Breast epithelium (tissue), 4 donors: ENCODE measurements around the gene CNKSR1. TPM values are rescaled to one million over a fixed set of nuclear protein-coding genes. Genes with fewer than 3 reads are reported as not detected.
A peak's percentile ranks its signal among the peaks of the same experiment; 100 is the strongest.

Experiments used
- DNase-seq, 2 donors: peaks; one replicate each; pipeline ENCODE4 v3.0.0-alpha.2; 2019; ENCODE audit warnings: low spot score in 2 of 2
- H3K27ac ChIP-seq, 2 donors: fragments of 200-600 bp; sonication (generic) in 1 of 2; one replicate each; pipeline ENCODE4 v1.5.1; 2016 to 2019; ENCODE audit warnings: mild to moderate bottlenecking in 1 of 2
- H3K27me3 ChIP-seq, 2 donors: fragments of 200-600 bp; sonication (generic) in 1 of 2; one replicate each; pipeline versions ENCODE4 v1.5.1 to v1.6.0; 2017 to 2019; ENCODE audit warnings: control low read depth in 1 of 2, mild to moderate bottlenecking in 1 of 2
- H3K36me3 ChIP-seq: fragments of 200-600 bp; one replicate; pipeline ENCODE4 v1.5.1; 2019
- H3K4me1 ChIP-seq, 2 donors: fragments of 200-600 bp; sonication (generic); one replicate each; pipeline ENCODE4 v1.5.1; 2016 to 2019; ENCODE audit warnings: control low read depth in 1 of 2
- H3K4me3 ChIP-seq, 3 donors: fragments of 200-600 bp; sonication (generic); 1 replicate in 2 of 3; 2 replicates in 1 of 3; pipeline ENCODE4 v1.5.1; 2016 to 2019; ENCODE audit warnings: mild to moderate bottlenecking in 3 of 3, moderate library complexity in 2 of 3
- H3K9me3 ChIP-seq, 2 donors: fragments of 200-600 bp; sonication (generic) in 1 of 2; one replicate each; pipeline ENCODE4 v1.5.1; 2016 to 2019; ENCODE audit warnings: control low read depth in 1 of 2
- POLR2A ChIP-seq: fragments of 450-650 bp; IDR thresholded peaks from one replicate; pipeline ENCODE4 v1.6.1; 2016; ENCODE audit warnings: antibody characterized with exemption, mild to moderate bottlenecking, moderate library complexity
- POLR2AphosphoS5 ChIP-seq, 3 donors: sonication (generic); formaldehyde crosslinking; IDR thresholded peaks; one replicate each; pipeline ENCODE4 v1.6.1; 2017; ENCODE audit warnings: antibody characterized with exemption in 3 of 3
- intact Hi-C: fragments of 100-400 bp; cut with DNase I; formaldehyde crosslinking; loops from one replicate; pipeline ENCODE4 v1.15.1; 2023; ENCODE audit warnings: low total_unique reads
- total RNA-seq, 3 donors: library from RNA; depleted of rRNA; stranded (reverse); fragments of >200 nt; gene quantifications; one replicate each; pipeline ENCODE4 v1.1.0, GENCODE V29; 2016
- TF ChIP-seq, protein P1 (sequence below), 3 donors: fragments of 450-650 bp; IDR thresholded peaks; one replicate each; pipeline ENCODE4 v1.5.1; 2016 to 2017; ENCODE audit warnings: antibody characterized with exemption in 3 of 3, mild to moderate bottlenecking in 3 of 3, moderate library complexity in 3 of 3

CNKSR1 gene, protein sequence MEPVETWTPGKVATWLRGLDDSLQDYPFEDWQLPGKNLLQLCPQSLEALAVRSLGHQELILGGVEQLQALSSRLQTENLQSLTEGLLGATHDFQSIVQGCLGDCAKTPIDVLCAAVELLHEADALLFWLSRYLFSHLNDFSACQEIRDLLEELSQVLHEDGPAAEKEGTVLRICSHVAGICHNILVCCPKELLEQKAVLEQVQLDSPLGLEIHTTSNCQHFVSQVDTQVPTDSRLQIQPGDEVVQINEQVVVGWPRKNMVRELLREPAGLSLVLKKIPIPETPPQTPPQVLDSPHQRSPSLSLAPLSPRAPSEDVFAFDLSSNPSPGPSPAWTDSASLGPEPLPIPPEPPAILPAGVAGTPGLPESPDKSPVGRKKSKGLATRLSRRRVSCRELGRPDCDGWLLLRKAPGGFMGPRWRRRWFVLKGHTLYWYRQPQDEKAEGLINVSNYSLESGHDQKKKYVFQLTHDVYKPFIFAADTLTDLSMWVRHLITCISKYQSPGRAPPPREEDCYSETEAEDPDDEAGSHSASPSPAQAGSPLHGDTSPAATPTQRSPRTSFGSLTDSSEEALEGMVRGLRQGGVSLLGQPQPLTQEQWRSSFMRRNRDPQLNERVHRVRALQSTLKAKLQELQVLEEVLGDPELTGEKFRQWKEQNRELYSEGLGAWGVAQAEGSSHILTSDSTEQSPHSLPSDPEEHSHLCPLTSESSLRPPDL
- total RNA-seq: 10 to 100 TPM in 2 of 3 donors, 1 to 10 TPM in 1; 2.2 to 28.2 (median 22.3) TPM

DNA sequence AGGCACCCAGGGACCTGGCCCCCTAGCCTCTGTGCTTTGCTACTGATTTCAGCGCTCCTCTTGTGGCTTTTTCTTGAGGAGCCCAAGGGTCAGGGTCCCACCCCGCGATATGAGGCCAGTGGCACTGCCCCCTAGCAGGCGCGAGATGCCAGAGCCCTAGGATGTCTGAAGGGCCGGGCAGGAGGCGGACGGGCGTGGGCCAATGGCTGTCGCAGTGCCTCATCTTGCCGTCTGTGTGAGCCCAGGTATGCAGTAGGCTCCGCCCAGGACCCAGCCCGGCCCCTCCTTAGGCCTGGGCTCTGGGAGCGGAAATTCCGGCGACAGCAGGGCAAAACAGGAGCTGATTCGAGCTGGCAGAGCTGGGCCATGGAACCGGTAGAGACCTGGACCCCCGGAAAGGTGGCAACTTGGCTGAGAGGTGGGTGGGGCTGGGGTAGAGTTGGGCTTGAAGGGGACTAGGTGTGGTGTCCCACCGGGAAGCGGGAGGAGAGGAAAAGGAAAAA is at the start of gene CNKSR1:
Gene CNKSR1 (plus strand): TSS at position 310 of the 503 bp plus-strand sequence. CDS start 57 bp downstream, at position 367.
- no peaks in the 10 kb centered on the region for H3K9me3 ChIP-seq
- peak within 1 kb of the TSS in 2 of 3 donors; percentile 61 for H3K4me3 ChIP-seq
- TF ChIP-seq POLR2AphosphoS5 (IDR thresholded peaks at IDR 0.05) (peak in 1 of 3 donors; percentile 15), POLR2A (no peak)
- TF ChIP-seq, protein P1, sequence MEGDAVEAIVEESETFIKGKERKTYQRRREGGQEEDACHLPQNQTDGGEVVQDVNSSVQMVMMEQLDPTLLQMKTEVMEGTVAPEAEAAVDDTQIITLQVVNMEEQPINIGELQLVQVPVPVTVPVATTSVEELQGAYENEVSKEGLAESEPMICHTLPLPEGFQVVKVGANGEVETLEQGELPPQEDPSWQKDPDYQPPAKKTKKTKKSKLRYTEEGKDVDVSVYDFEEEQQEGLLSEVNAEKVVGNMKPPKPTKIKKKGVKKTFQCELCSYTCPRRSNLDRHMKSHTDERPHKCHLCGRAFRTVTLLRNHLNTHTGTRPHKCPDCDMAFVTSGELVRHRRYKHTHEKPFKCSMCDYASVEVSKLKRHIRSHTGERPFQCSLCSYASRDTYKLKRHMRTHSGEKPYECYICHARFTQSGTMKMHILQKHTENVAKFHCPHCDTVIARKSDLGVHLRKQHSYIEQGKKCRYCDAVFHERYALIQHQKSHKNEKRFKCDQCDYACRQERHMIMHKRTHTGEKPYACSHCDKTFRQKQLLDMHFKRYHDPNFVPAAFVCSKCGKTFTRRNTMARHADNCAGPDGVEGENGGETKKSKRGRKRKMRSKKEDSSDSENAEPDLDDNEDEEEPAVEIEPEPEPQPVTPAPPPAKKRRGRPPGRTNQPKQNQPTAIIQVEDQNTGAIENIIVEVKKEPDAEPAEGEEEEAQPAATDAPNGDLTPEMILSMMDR (IDR thresholded peaks at IDR 0.05): no peak
- H3K27ac ChIP-seq: peak within 1 kb of the TSS; percentile 59 to 78
- H3K4me1 ChIP-seq: no peaks in the 10 kb centered on the region
- H3K27me3 ChIP-seq: no peaks in the 10 kb centered on the region
- DNase-seq: peak; percentile 82 to 85
- intact Hi-C loops: loop anchor here (5.0 kb wide), 1 partner anchor 1105 kb away; no protein-coding TSS in a partner anchor
- H3K36me3 ChIP-seq: no peaks in the 10 kb centered on the region

DNA sequence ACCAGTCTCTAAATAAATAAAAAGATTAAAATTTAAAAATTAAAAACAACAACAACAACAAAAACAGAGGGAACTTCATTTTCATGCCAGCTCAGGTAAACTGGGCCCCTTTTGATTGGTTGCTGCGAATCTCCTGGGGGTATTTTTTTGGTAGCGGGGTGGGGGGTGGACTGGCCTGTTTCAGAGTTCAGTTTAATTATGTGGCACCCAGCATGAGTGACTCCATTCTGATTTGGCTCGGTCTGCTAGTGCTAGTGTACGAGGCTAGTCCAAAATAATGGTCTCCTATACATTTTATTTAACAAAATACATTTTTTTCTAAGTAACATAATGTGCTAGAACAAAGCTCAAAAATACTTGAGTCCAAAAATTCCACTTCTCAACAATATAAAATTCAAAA is 47.5 kb upstream of the CNKSR1 start:
- TF ChIP-seq POLR2A (no peak), POLR2AphosphoS5 (IDR thresholded peaks at IDR 0.05) (no peak)
- TF ChIP-seq, protein P1 (IDR thresholded peaks at IDR 0.05): no peak
- no peaks in the 10 kb centered on the region for H3K9me3 ChIP-seq
- no peaks in the 10 kb centered on the region for H3K36me3 ChIP-seq
- intact Hi-C loops: loop anchor here (2.0 kb wide), 1 partner anchor 53 kb away; no protein-coding TSS in a partner anchor
- no peak for DNase-seq
- no peaks in the 10 kb centered on the region for H3K27me3 ChIP-seq
- H3K4me3 ChIP-seq: no peak overlapping the region
- H3K4me1 ChIP-seq: no peaks in the 10 kb centered on the region
- H3K27ac ChIP-seq: no peak overlapping the region

DNA sequence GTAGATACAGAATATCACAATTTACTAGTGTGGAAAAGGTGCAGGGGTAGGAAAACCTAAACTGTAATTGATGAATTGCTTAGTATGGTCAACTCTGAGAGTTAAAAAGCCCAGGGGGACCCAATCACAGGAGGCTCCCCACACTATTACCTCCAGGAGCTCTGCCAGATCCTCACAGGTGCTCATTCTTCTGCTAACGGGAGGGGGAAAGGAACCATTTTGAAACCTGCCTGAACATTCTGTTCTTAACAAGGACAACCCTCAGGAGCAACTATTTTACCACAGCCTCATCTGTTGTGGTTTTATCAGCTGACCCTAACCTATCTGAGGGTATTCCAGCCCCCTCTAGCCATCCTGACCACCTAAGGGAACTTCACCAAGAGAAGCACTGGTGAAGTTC is 46.6 kb upstream of the CNKSR1 start:
- no peak for DNase-seq
- H3K27me3 ChIP-seq: no peaks in the 10 kb centered on the region
- H3K4me1 ChIP-seq: no peaks in the 10 kb centered on the region
- intact Hi-C loops: loop anchor here (2.0 kb wide), 1 partner anchor 54 kb away; no protein-coding TSS in a partner anchor
- H3K36me3 ChIP-seq: no peaks in the 10 kb centered on the region
- TF ChIP-seq POLR2AphosphoS5 (IDR thresholded peaks at IDR 0.05) (no peak), POLR2A (no peak)
- TF ChIP-seq, protein P1 (IDR thresholded peaks at IDR 0.05): no peak
- no peak overlapping the region for H3K27ac ChIP-seq
- no peaks in the 10 kb centered on the region for H3K9me3 ChIP-seq
- H3K4me3 ChIP-seq: no peak overlapping the region

DNA sequence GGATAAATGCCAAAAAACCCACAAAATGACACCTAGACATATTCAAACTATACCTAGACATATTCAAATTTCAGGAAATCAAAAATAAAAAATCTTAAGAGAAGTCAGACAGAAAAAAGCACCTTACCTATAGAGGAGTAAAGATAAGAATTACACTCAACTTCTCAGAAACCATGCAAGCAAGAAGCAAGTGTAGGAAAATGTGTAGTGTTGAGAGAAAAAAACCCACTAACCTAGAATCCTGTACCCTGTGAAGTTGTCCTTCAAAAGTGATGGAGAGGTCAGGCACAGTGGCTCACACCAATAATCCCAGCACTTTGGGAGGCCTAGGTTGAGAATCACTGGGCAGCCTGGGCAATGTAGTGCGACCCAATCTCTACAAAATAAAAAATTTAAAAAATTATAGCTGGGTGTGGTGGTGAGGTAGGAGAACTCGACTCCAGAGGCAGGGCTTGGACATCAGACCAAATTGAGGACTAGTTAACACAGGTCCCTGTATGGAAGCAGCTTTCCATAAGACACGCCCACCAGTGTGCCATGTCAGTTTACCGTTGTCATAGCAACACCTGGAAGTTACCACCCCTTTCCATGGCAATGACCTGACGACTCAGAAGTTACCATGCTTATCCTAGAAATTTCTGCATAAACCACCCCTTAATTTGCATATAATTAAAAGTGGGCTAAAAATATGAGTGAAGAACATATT is 45.0 kb upstream of the CNKSR1 start:
- H3K27ac ChIP-seq: no peak overlapping the region
- TF ChIP-seq POLR2AphosphoS5 (IDR thresholded peaks at IDR 0.05): no peak
- no peak for TF ChIP-seq POLR2A
- TF ChIP-seq, protein P1 (IDR thresholded peaks at IDR 0.05): no peak
- no peak overlapping the region for H3K4me3 ChIP-seq
- H3K27me3 ChIP-seq: no peaks in the 10 kb centered on the region
- H3K9me3 ChIP-seq: no peaks in the 10 kb centered on the region
- H3K36me3 ChIP-seq: no peaks in the 10 kb centered on the region
- intact Hi-C loops: no loop called here
- no peak for DNase-seq
- no peaks in the 10 kb centered on the region for H3K4me1 ChIP-seq
